Astrocyte of the cerebellum (primary cell): ENCODE results near the gene MYO10.

Experiments used
- DNase-seq: peaks from one replicate; pipeline ENCODE4 v3.0.0-alpha.2; 2011; ENCODE audit warnings: low read depth
- H3K4me3 ChIP-seq: 2 replicates; pipeline ENCODE4 v1.5.1; 2011; ENCODE audit warnings: mild to moderate bottlenecking, low read depth, low read length, moderate library complexity
- CTCF ChIP-seq: IDR thresholded peaks from 2 replicates; pipeline ENCODE4 v1.5.1; 2012; ENCODE audit warnings: low read length, low read depth, moderate library complexity, mild to moderate bottlenecking; ENCODE audit errors: missing control alignments
- in situ Hi-C: cut with HindIII; loops from 2 replicates; pipeline ENCODE4 v1.10.0; 2017; ENCODE audit warnings: low sequenced_read_pairs

Gene MYO10

GRCh38 chr5:16869821-16870796 is 66.0 kb downstream of the MYO10 start:
- TF ChIP-seq CTCF: no peak

GRCh38 chr5:16867577-16867953 is 68.5 kb downstream of the MYO10 start:
- TF ChIP-seq CTCF: no peak
- DNase-seq: no peak
- in situ Hi-C loops: no loop called here
- H3K4me3 ChIP-seq: no peak overlapping the region

More at GRCh38 chr5:16869821-16870796, 66.0 kb downstream of the MYO10 start:
- in situ Hi-C loops: no loop called here
- no peak overlapping the region for H3K4me3 ChIP-seq
- no peak for DNase-seq

- no peak for TF ChIP-seq CTCF
- no peak overlapping the region for H3K4me3 ChIP-seq
- in situ Hi-C loops: no loop called here
- no peak for DNase-seq
Measured at GRCh38 chr5:16866795-16867576, 69.1 kb downstream of the MYO10 start.

- TF ChIP-seq CTCF: no peak
- no peak overlapping the region for H3K4me3 ChIP-seq
- no peak for DNase-seq
- in situ Hi-C loops: no loop called here
Measured at GRCh38 chr5:16866273-16866672, 69.8 kb downstream of the MYO10 start.

- no peak overlapping the region for H3K4me3 ChIP-seq
- DNase-seq: no peak
- TF ChIP-seq CTCF: no peak
- in situ Hi-C loops: no loop called here
Measured at GRCh38 chr5:16865151-16865550, 70.9 kb downstream of the MYO10 start.

GRCh38 chr5:16864631-16865131 is 71.4 kb downstream of the MYO10 start:
- in situ Hi-C loops: no loop called here
- DNase-seq: no peak

More at GRCh38 chr5:16864631-16865131, 71.4 kb downstream of the MYO10 start:
- TF ChIP-seq CTCF: no peak
- H3K4me3 ChIP-seq: no peak overlapping the region
